IMR-90 (cell line): ENCODE results near the gene KCNJ1. TPM values are rescaled to one million over a fixed set of nuclear protein-coding genes. Genes with fewer than 3 reads are reported as not detected.

Experiments
- ATAC-seq: fragments of 200-7000 bp; cut with Tn5 transposase; 2 replicates; pipeline ENCODE4 v1.9.1; 2020; ENCODE audit warnings: low read depth, mild to moderate bottlenecking, moderate library complexity
- BruUV-seq: library from RNA; stranded (reverse); fragments of 400-500 nt; replicated peaks from 2 replicates; lab custom pipeline; 2021; lab: Mats Ljungman, UMichigan
- CTCF ChIA-PET: fragments of 300-600 bp; formaldehyde crosslinking; extraction: SDS; loops from one replicate; lab custom pipeline; 2021; ENCODE audit warnings: antibody characterized with exemption; lab: Yijun Ruan, JAX
- POLR2A ChIA-PET: fragments of 300-600 bp; sonication (Branson Sonifier 250); formaldehyde crosslinking; loops from one replicate; lab custom pipeline; 2022; ENCODE audit warnings: antibody characterized with exemption; ENCODE audit not compliant: unreplicated experiment; lab: Charles Lee
- DNase-seq: peaks from one replicate; pipeline ENCODE4 v3.0.0; 2013
- H2AFZ ChIP-seq: replicated peaks from 2 replicates; pipeline ENCODE3; 2013; ENCODE audit warnings: low read length, mild to moderate bottlenecking; ENCODE audit not compliant: poor library complexity
- H2AK5ac ChIP-seq: 2 replicates; pipeline ENCODE4 v1.6.1; 2013; ENCODE audit warnings: low read depth, low read length, inconsistent platforms
- H2AK9ac ChIP-seq: replicated peaks from 2 replicates; pipeline ENCODE3; 2013; ENCODE audit warnings: mild to moderate bottlenecking, low read depth, low read length, moderate library complexity; ENCODE audit not compliant: poor library complexity
- H2BK120ac ChIP-seq: 2 replicates; pipeline ENCODE4 v1.6.1; 2013; ENCODE audit warnings: low read depth, low read length, inconsistent platforms
- H2BK15ac ChIP-seq: 3 replicates; pipeline ENCODE4 v1.6.1; 2013; ENCODE audit warnings: low read depth, low read length, inconsistent platforms
- H2BK20ac ChIP-seq: 2 replicates; pipeline ENCODE4 v1.6.1; 2013; ENCODE audit warnings: low read depth, mild to moderate bottlenecking, inconsistent platforms, low read length, moderate library complexity
- H2BK5ac ChIP-seq: 2 replicates; pipeline ENCODE4 v1.6.1; 2013; ENCODE audit warnings: mild to moderate bottlenecking, low read depth, low read length, inconsistent platforms; ENCODE audit not compliant: poor library complexity, severe bottlenecking
- H3K14ac ChIP-seq: replicated peaks from 2 replicates; pipeline ENCODE4 v1.6.1; 2013; ENCODE audit warnings: low read depth, low read length, inconsistent platforms
- H3K18ac ChIP-seq: 2 replicates; pipeline ENCODE4 v1.6.1; 2013; ENCODE audit warnings: low read depth, low read length, control low read depth
- H3K23ac ChIP-seq: 2 replicates; pipeline ENCODE4 v1.6.1; 2013; ENCODE audit warnings: low read depth, low read length, inconsistent platforms
- H3K27ac ChIP-seq: 2 replicates; pipeline ENCODE4 v1.5.1; 2013; ENCODE audit warnings: mild to moderate bottlenecking, control low read depth, low read length; ENCODE audit not compliant: insufficient read depth
- H3K27me3 ChIP-seq: 2 replicates; pipeline ENCODE4 v1.6.1; 2013; ENCODE audit warnings: low read length; ENCODE audit not compliant: control insufficient read depth, insufficient read depth
- H3K36me3 ChIP-seq: 2 replicates; pipeline ENCODE4 v1.6.1; 2013; ENCODE audit warnings: low read length, mixed read lengths; ENCODE audit not compliant: control insufficient read depth, insufficient read depth
- H3K4ac ChIP-seq: 2 replicates; pipeline ENCODE4 v1.6.1; 2013; ENCODE audit warnings: low read depth, low read length, inconsistent platforms
- H3K4me1 ChIP-seq: 2 replicates; pipeline ENCODE4 v1.6.1; 2013; ENCODE audit warnings: low read length, mixed read lengths; ENCODE audit not compliant: control insufficient read depth, insufficient read depth
- H3K4me2 ChIP-seq: 2 replicates; pipeline ENCODE4 v1.6.1; 2013; ENCODE audit warnings: low read depth, mild to moderate bottlenecking, control low read depth, low read length, moderate library complexity
- H3K4me3 ChIP-seq: 2 replicates; pipeline ENCODE4 v1.5.1; 2013; ENCODE audit warnings: low read depth, mild to moderate bottlenecking, control low read depth, low read length, moderate library complexity; ENCODE audit not compliant: insufficient read depth
- H3K56ac ChIP-seq: 2 replicates; pipeline ENCODE4 v1.6.1; 2013; ENCODE audit warnings: low read length, inconsistent platforms; ENCODE audit not compliant: insufficient read depth; ENCODE audit errors: extremely low read depth
- H3K79me1 ChIP-seq, 2 experiments: 2 replicates each; pipeline ENCODE4 v1.6.1; 2013; ENCODE audit warnings: low read length in 2 of 2, inconsistent platforms in 1 of 2, low read depth in 1 of 2
- H3K9ac ChIP-seq: 2 replicates; pipeline ENCODE4 v1.6.1; 2013; ENCODE audit warnings: low read depth, low read length, control low read depth
- H3K9me1 ChIP-seq: 2 replicates; pipeline ENCODE4 v1.6.1; 2013; ENCODE audit warnings: low read length, inconsistent platforms; ENCODE audit not compliant: insufficient read depth
- H3K9me3 ChIP-seq: 2 replicates; pipeline ENCODE4 v1.6.1; 2013; ENCODE audit warnings: low read length; ENCODE audit not compliant: control insufficient read depth, insufficient read depth
- H4K20me1 ChIP-seq: 2 replicates; pipeline ENCODE4 v1.6.1; 2013; ENCODE audit warnings: low read length, inconsistent platforms; ENCODE audit not compliant: insufficient read depth
- H4K5ac ChIP-seq: 2 replicates; pipeline ENCODE4 v1.6.1; 2013; ENCODE audit warnings: mild to moderate bottlenecking, low read depth, low read length, control low read depth
- H4K8ac ChIP-seq, 2 experiments: 2 replicates each; pipeline ENCODE4 v1.6.1; 2013; ENCODE audit warnings: low read depth in 2 of 2, low read length in 2 of 2, control low read depth in 1 of 2, inconsistent platforms in 1 of 2
- H4K91ac ChIP-seq: 2 replicates; pipeline ENCODE4 v1.6.1; 2013; ENCODE audit warnings: low read depth, low read length, inconsistent platforms; ENCODE audit not compliant: insufficient read depth
- CHD1 ChIP-seq: IDR thresholded peaks from 2 replicates; pipeline ENCODE4 v1.6.1; 2012; ENCODE audit warnings: low read depth, low read length, improper control_type of control experiment
- CTCF ChIP-seq: conservative IDR thresholded peaks from 2 replicates; pipeline ENCODE4 v1.5.1; 2012; ENCODE audit warnings: mild to moderate bottlenecking, low read depth, low read length, improper control_type of control experiment
- NFE2L2 ChIP-seq: fragments of 150-350 bp; IDR thresholded peaks from 2 replicates; pipeline ENCODE4 v1.6.1; 2016; ENCODE audit warnings: low read depth, mild to moderate bottlenecking, low read length
- POLR2A ChIP-seq: IDR thresholded peaks from 2 replicates; pipeline ENCODE4 v1.6.1; 2012; ENCODE audit warnings: mild to moderate bottlenecking, low read depth, low read length
- RAD21 ChIP-seq: IDR thresholded peaks from 2 replicates; pipeline ENCODE4 v1.6.1; 2012; ENCODE audit warnings: low read length, improper control_type of control experiment
- SMC3 ChIP-seq: fragments of 150-350 bp; IDR thresholded peaks from 2 replicates; pipeline ENCODE4 v1.6.1; 2016; ENCODE audit warnings: low read depth, mild to moderate bottlenecking, antibody characterized with exemption, low read length, moderate library complexity
- WGBS, 2 experiments: methylation state at CpG; one replicate each; pipeline versions ENCODE4 v1.1.5 to v1.1.7; 2013; ENCODE audit warnings: missing lambda C conversion rate in 2 of 2; ENCODE audit not compliant: insufficient read length in 1 of 2; ENCODE audit errors: extremely low coverage in 2 of 2; 5-methylcytosine and 5-hydroxymethylcytosine counted together
- dilution Hi-C: fragments of 300-500 bp; cut with HindIII; formaldehyde crosslinking; loops from one replicate; pipeline ENCODE4 v1.14.3; 2018; ENCODE audit warnings: low sequenced_read_pairs; ENCODE audit not compliant: unreplicated experiment
- in situ Hi-C: fragments of 300-500 bp; cut with MboI; formaldehyde crosslinking; loops from 3 replicates; pipeline ENCODE4 v1.14.3; 2019; ENCODE audit warnings: low sequenced_read_pairs, inconsistent platforms, mixed read lengths
- intact Hi-C: fragments of 100-400 bp; cut with micrococcal nuclease; formaldehyde crosslinking; loops from 2 replicates; pipeline ENCODE4 v1.10.0; 2022
- polyA plus RNA-seq, 3 experiments: library from polyadenylated mRNA; depleted of rRNA; stranded (reverse); fragments of >200 nt; gene quantifications; 2 replicates each; pipeline ENCODE4 v1.2.3, GENCODE V29; 2012; ENCODE audit warnings: low replicate concordance in 1 of 3
- total RNA-seq: library from RNA; depleted of rRNA; stranded (reverse); fragments of >200 nt; gene quantifications from 2 replicates; pipeline ENCODE4 v1.2.3, GENCODE V29; 2012

KCNJ1 gene
- total and polyA plus RNA-seq, 2 of the 4 experiments (the other 2 are of a cell fraction), result not detected

- peak; percentile 28 for TF ChIP-seq RAD21
Observed at GRCh38 chr11:128886406-128887124, 19.5 kb upstream of the KCNJ1 start (continued).

- Histone ChIP-seq H3K27me3 (peaks cover 66% of the 10 kb centered on the region), H4K5ac (no peak overlapping the region), H2BK5ac (no peak overlapping the region), H3K4me1 (no peaks in the 10 kb centered on the region), H3K4me2 (no peak overlapping the region), H2AK9ac (no peak overlapping the region), H2AK5ac (no peak overlapping the region), H2BK15ac (no peak overlapping the region), H3K18ac (no peak overlapping the region), H3K23ac (no peak overlapping the region), H3K9ac (no peak overlapping the region), H3K27ac (no peak overlapping the region), H3K9me1 (no peaks in the 10 kb centered on the region), H3K4me3 (no peak overlapping the region), H2AFZ (no peak overlapping the region), H3K14ac (no peak overlapping the region), H4K8ac (no peak overlapping the region), H3K56ac (no peak overlapping the region), H3K9me3 (no peaks in the 10 kb centered on the region), H3K79me1 (no peaks in the 10 kb centered on the region), H2BK120ac (no peak overlapping the region), H4K20me1 (no peaks in the 10 kb centered on the region), H2BK20ac (no peak overlapping the region), H4K91ac (no peak overlapping the region), H3K4ac (no peak overlapping the region), H3K36me3 (no peaks in the 10 kb centered on the region)
- DNase-seq, result peak; percentile 69
- in situ Hi-C loops (loop anchor here (5.0 kb wide), 2 partner anchors 67 to 447 kb away; no protein-coding TSS in a partner anchor), intact Hi-C loops (loop anchor here (1.0 kb wide), 3 partner anchors 71 to 446 kb away; no protein-coding TSS in a partner anchor), dilution Hi-C loops (no loop called here)
- WGBS, 2 experiments, result 40% methylated on average over 1 of the region's 12 CpGs; no CpG with 5 or more reads in 1 of the 2 experiments
- ChIA-PET POLR2A (no interaction called here), CTCF (interaction anchor here (0.6 to 4.5 kb wide), 21 partner anchors 10 to 727 kb away, joined by 3 to 71 read pairs (median 4); partner anchors contain the start of gene TP53AIP1)
- ATAC-seq, result peak; percentile 88
- TF ChIP-seq RAD21 (peak; percentile 97), CHD1 (no peak), NFE2L2 (no peak), SMC3 (peak; percentile 97), CTCF (peak; percentile 93), POLR2A (peak; percentile 46; the same call in 1 of the 2 replicates)
- no TSS peak for BruUV-seq
Observed at GRCh38 chr11:128884703-128885338, 17.7 kb upstream of the KCNJ1 start.
